Chondrocyte (in vitro differentiated cells): ENCODE data around the gene UBE4A. TPM values are rescaled to one million over a fixed set of nuclear protein-coding genes. Genes with fewer than 3 reads are reported as not detected.

Experiments
- DNase-seq: peaks from one replicate; pipeline ENCODE4 v3.0.0; 2021; ENCODE audit warnings: mixed read lengths, low spot score
- H3K27ac Mint-ChIP-seq: one replicate; pipeline ENCODE4 v1.8.0; 2021; ENCODE audit warnings: mild to moderate bottlenecking, moderate library complexity, mixed read lengths; ENCODE audit not compliant: unreplicated experiment
- H3K27me3 Mint-ChIP-seq: 2 replicates; pipeline ENCODE4 v1.8.0; 2021; ENCODE audit warnings: low read depth, mixed read lengths
- H3K36me3 Mint-ChIP-seq: 2 replicates; pipeline ENCODE4 v1.8.0; 2021; ENCODE audit warnings: low read depth, mixed read lengths
- H3K4me1 Mint-ChIP-seq: 2 replicates; pipeline ENCODE4 v1.8.0; 2021; ENCODE audit warnings: low read depth, mild to moderate bottlenecking, mixed read lengths
- H3K4me3 Mint-ChIP-seq: one replicate; pipeline ENCODE4 v1.8.0; 2021; ENCODE audit warnings: mild to moderate bottlenecking, moderate library complexity, mixed read lengths; ENCODE audit not compliant: unreplicated experiment
- H3K9me3 Mint-ChIP-seq: 2 replicates; pipeline ENCODE4 v1.8.0; 2021; ENCODE audit warnings: low read depth, mixed read lengths
- CTCF ChIP-seq: fragments of 200-600 bp; sonication (generic); IDR thresholded peaks from 2 replicates; pipeline ENCODE4 v1.5.0; 2021; ENCODE audit warnings: antibody characterized with exemption, mild to moderate bottlenecking, moderate library complexity
- total RNA-seq: library from RNA; stranded (reverse); gene quantifications from 3 replicates; pipeline ENCODE4 v1.2.1, GENCODE V29; 2021

The UBE4A gene
- total RNA-seq, 1 donor from 2014 or later = 39.7 TPM

GRCh38 chr11:118312328-118312727, 47.1 kb upstream of the UBE4A start:
- Mint-ChIP-seq H3K27ac (no peak overlapping the region), H3K9me3 (no peaks in the 10 kb centered on the region), H3K36me3 (no peaks in the 10 kb centered on the region), H3K27me3 (peaks cover 30% of the 10 kb centered on the region), H3K4me3 (no peak overlapping the region), H3K4me1 (peaks cover 10% of the 10 kb centered on the region)
- DNase-seq = no peak
- no peak for TF ChIP-seq CTCF

GRCh38 chr11:118313242-118313641, 46.2 kb upstream of the UBE4A start:
- no peak for TF ChIP-seq CTCF
- no peaks in the 10 kb centered on the region for H3K9me3 Mint-ChIP-seq
- peaks cover 10% of the 10 kb centered on the region for H3K4me1 Mint-ChIP-seq
- H3K27ac Mint-ChIP-seq = no peak overlapping the region
- no peak overlapping the region for H3K4me3 Mint-ChIP-seq
- no peak for DNase-seq
- no peaks in the 10 kb centered on the region for H3K36me3 Mint-ChIP-seq
- H3K27me3 Mint-ChIP-seq = peaks cover 30% of the 10 kb centered on the region

- peaks cover 4% of the 10 kb centered on the region for H3K36me3 Mint-ChIP-seq
- no peaks in the 10 kb centered on the region for H3K9me3 Mint-ChIP-seq
- no peak overlapping the region for H3K27ac Mint-ChIP-seq
- H3K27me3 Mint-ChIP-seq = peaks cover 40% of the 10 kb centered on the region
- TF ChIP-seq CTCF = no peak
- H3K4me1 Mint-ChIP-seq = peaks cover 10% of the 10 kb centered on the region
- no peak for DNase-seq
- no peak overlapping the region for H3K4me3 Mint-ChIP-seq
These were observed 44.4 kb upstream of the UBE4A start for GRCh38 chr11:118314988-118315411.

- Mint-ChIP-seq H3K27ac (no peak overlapping the region), H3K36me3 (peaks cover 4% of the 10 kb centered on the region), H3K27me3 (peaks cover 32% of the 10 kb centered on the region), H3K4me1 (peaks cover 10% of the 10 kb centered on the region), H3K4me3 (no peak overlapping the region), H3K9me3 (peaks cover 4% of the 10 kb centered on the region)
- TF ChIP-seq CTCF = no peak
- no peak for DNase-seq
These were observed 41.3 kb upstream of the UBE4A start for GRCh38 chr11:118318124-118318523.

GRCh38 chr11:118318581-118319336, 40.6 kb upstream of the UBE4A start:
- Mint-ChIP-seq H3K9me3 (peaks cover 4% of the 10 kb centered on the region), H3K27ac (no peak overlapping the region), H3K4me3 (no peak overlapping the region), H3K4me1 (peaks cover 10% of the 10 kb centered on the region), H3K36me3 (peaks cover 4% of the 10 kb centered on the region), H3K27me3 (peaks cover 30% of the 10 kb centered on the region)
- DNase-seq = no peak
- TF ChIP-seq CTCF = no peak
